Measurements from ENCODE around the gene C12orf76.

Gene C12orf76

GRCh38 chr12:110007881-110008280 is 40.4 kb downstream of the C12orf76 start:
- H3K9ac ChIP-seq (ENCODE audit: low read length in 5 of 5): no peak overlapping the region
- peaks cover 0 to 5% (median 0%) of the 10 kb centered on the region in 5 donors for H3K4me1 ChIP-seq (ENCODE audit: control insufficient read depth in 5 of 5, insufficient read depth in 5 of 5, low read length in 5 of 5)
- no peak overlapping the region for H3K4me3 ChIP-seq (ENCODE audit: low read depth in 1 of 5, low read length in 5 of 5)
- H3K9me3 ChIP-seq (ENCODE audit: control insufficient read depth in 5 of 5, low read length in 5 of 5): no peaks in the 10 kb centered on the region
- peaks cover 0 to 21% (median 9%) of the 10 kb centered on the region in 5 donors for H3K36me3 ChIP-seq (ENCODE audit: control insufficient read depth in 5 of 5, insufficient read depth in 5 of 5, low read length in 5 of 5)
- no peaks in the 10 kb centered on the region for H3K27me3 ChIP-seq (ENCODE audit: control insufficient read depth in 5 of 5, insufficient read depth in 4 of 5, low read length in 5 of 5)
- H3K27ac ChIP-seq (ENCODE audit: low read depth, low read length): no peak overlapping the region

- Histone ChIP-seq H3K27ac (ENCODE audit: low read depth, low read length) (no peak overlapping the region), H3K4me3 (ENCODE audit: low read depth in 1 of 5, low read length in 5 of 5) (no peak overlapping the region)
Measured at GRCh38 chr12:110006115-110006514, 42.2 kb downstream of the C12orf76 start.

DNA sequence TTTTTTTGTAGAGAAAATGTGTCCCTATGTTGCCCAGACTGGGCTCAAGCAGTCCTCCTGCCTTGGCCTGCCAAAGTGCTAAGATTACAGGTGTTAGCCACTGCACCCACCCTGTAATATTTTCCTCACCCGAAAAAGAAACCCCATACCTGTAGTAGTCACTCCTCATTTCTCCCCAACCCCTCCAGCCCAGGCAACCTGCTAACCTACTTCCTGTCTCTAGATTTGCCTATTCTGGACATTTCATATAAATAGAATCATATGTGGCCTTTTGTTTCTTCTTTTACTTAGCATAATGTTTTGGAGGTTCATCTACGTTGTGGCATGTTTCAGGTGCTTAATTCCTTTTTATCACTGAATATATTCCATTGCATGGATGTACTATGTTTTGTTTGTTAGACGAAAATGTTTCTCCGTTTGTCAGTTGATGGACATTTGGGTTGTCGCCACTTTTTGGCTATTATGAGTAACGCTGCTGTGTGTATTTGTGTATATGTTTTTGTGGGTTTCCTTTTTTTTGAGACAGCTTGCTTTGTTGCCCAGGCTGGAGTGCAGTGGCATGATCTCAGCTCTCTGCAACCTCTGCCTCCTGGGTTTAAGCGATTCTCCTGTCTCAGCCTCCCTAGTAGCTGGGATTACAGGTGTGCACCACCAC is 42.9 kb downstream of the C12orf76 start:
- H3K27me3 ChIP-seq (ENCODE audit: control insufficient read depth in 5 of 5, insufficient read depth in 4 of 5, low read length in 5 of 5): no peaks in the 10 kb centered on the region
- peaks cover 0 to 8% (median 0%) of the 10 kb centered on the region in 5 donors for H3K36me3 ChIP-seq (ENCODE audit: control insufficient read depth in 5 of 5, insufficient read depth in 5 of 5, low read length in 5 of 5)
- H3K27ac ChIP-seq (ENCODE audit: low read depth, low read length): no peak overlapping the region
- H3K9me3 ChIP-seq (ENCODE audit: control insufficient read depth in 5 of 5, low read length in 5 of 5): no peaks in the 10 kb centered on the region
- no peak overlapping the region for H3K4me3 ChIP-seq (ENCODE audit: low read depth in 1 of 5, low read length in 5 of 5)
- no peak overlapping the region for H3K9ac ChIP-seq (ENCODE audit: low read length in 5 of 5)
- H3K4me1 ChIP-seq (ENCODE audit: control insufficient read depth in 5 of 5, insufficient read depth in 5 of 5, low read length in 5 of 5): peaks cover 0 to 14% (median 10%) of the 10 kb centered on the region in 5 donors

More at GRCh38 chr12:110006115-110006514, 42.2 kb downstream of the C12orf76 start:
- no peaks in the 10 kb centered on the region for H3K27me3 ChIP-seq (ENCODE audit: control insufficient read depth in 5 of 5, insufficient read depth in 4 of 5, low read length in 5 of 5)
- no peak overlapping the region for H3K9ac ChIP-seq (ENCODE audit: low read length in 5 of 5)
- peaks cover 0 to 10% (median 0%) of the 10 kb centered on the region in 5 donors for H3K36me3 ChIP-seq (ENCODE audit: control insufficient read depth in 5 of 5, insufficient read depth in 5 of 5, low read length in 5 of 5)
- no peaks in the 10 kb centered on the region for H3K9me3 ChIP-seq (ENCODE audit: control insufficient read depth in 5 of 5, low read length in 5 of 5)
- H3K4me1 ChIP-seq (ENCODE audit: control insufficient read depth in 5 of 5, insufficient read depth in 5 of 5, low read length in 5 of 5): peaks cover 0 to 9% (median 5%) of the 10 kb centered on the region in 5 donors

- Histone ChIP-seq H3K27ac (ENCODE audit: low read depth, low read length) (no peak overlapping the region), H3K4me1 (ENCODE audit: control insufficient read depth in 5 of 5, insufficient read depth in 5 of 5, low read length in 5 of 5) (peaks cover 0 to 22% (median 15%) of the 10 kb centered on the region in 5 donors), H3K4me3 (ENCODE audit: low read depth in 1 of 5, low read length in 5 of 5) (no peak overlapping the region), H3K27me3 (ENCODE audit: control insufficient read depth in 5 of 5, insufficient read depth in 4 of 5, low read length in 5 of 5) (no peaks in the 10 kb centered on the region), H3K9me3 (ENCODE audit: control insufficient read depth in 5 of 5, low read length in 5 of 5) (no peaks in the 10 kb centered on the region), H3K36me3 (ENCODE audit: control insufficient read depth in 5 of 5, insufficient read depth in 5 of 5, low read length in 5 of 5) (peaks cover 0 to 8% (median 0%) of the 10 kb centered on the region in 5 donors), H3K9ac (ENCODE audit: low read length in 5 of 5) (peak overlapping the region in 1 of 5 donors; percentile 20)
Measured at GRCh38 chr12:110004598-110004997, 43.7 kb downstream of the C12orf76 start.

- no peaks in the 10 kb centered on the region for H3K9me3 ChIP-seq (ENCODE audit: control insufficient read depth in 5 of 5, low read length in 5 of 5)
- no peaks in the 10 kb centered on the region for H3K27me3 ChIP-seq (ENCODE audit: control insufficient read depth in 5 of 5, insufficient read depth in 4 of 5, low read length in 5 of 5)
- H3K9ac ChIP-seq (ENCODE audit: low read length in 5 of 5): no peak overlapping the region
- H3K36me3 ChIP-seq (ENCODE audit: control insufficient read depth in 5 of 5, insufficient read depth in 5 of 5, low read length in 5 of 5): peaks cover 0 to 8% (median 0%) of the 10 kb centered on the region in 5 donors
- H3K4me3 ChIP-seq (ENCODE audit: low read depth in 1 of 5, low read length in 5 of 5): no peak overlapping the region
- H3K27ac ChIP-seq (ENCODE audit: low read depth, low read length): no peak overlapping the region
- peaks cover 0 to 31% (median 20%) of the 10 kb centered on the region in 5 donors for H3K4me1 ChIP-seq (ENCODE audit: control insufficient read depth in 5 of 5, insufficient read depth in 5 of 5, low read length in 5 of 5)
Measured at GRCh38 chr12:110002676-110003515, 45.4 kb downstream of the C12orf76 start.

GRCh38 chr12:110001596-110001995 is 46.7 kb downstream of the C12orf76 start:
- H3K9ac ChIP-seq (ENCODE audit: low read length in 5 of 5): no peak overlapping the region
- no peak overlapping the region for H3K27ac ChIP-seq (ENCODE audit: low read depth, low read length)
- peaks cover 0 to 32% (median 20%) of the 10 kb centered on the region in 5 donors for H3K4me1 ChIP-seq (ENCODE audit: control insufficient read depth in 5 of 5, insufficient read depth in 5 of 5, low read length in 5 of 5)
- H3K4me3 ChIP-seq (ENCODE audit: low read depth in 1 of 5, low read length in 5 of 5): no peak overlapping the region
- H3K9me3 ChIP-seq (ENCODE audit: control insufficient read depth in 5 of 5, low read length in 5 of 5): no peaks in the 10 kb centered on the region
- no peaks in the 10 kb centered on the region for H3K27me3 ChIP-seq (ENCODE audit: control insufficient read depth in 5 of 5, insufficient read depth in 4 of 5, low read length in 5 of 5)
- H3K36me3 ChIP-seq (ENCODE audit: control insufficient read depth in 5 of 5, insufficient read depth in 5 of 5, low read length in 5 of 5): peaks cover 0 to 8% (median 0%) of the 10 kb centered on the region in 5 donors

DNA sequence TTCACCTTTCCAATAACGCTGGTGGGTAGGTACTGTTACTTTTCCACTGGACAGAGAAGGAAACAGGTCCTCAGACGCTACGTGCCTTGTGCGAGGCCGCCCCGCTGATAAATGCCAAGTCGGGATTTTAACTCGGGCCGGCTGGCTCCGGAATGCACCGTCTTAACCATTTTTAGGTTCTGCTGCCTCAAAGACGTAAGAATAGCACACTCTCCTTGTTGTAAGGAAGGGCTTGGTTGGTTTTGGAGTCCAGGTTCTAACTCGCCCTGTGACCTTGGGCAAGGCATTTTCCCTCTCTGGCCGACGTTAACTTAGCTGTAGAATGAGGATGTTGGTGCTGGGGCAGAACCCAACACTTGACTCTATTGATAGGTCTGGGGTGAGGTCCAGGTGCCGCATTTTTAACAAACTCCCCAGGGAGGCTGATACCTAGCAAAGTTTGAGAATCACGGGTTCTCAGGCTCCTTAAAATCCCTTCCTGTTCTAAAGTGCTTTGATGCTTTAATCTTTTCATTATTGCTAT is 48.3 kb downstream of the C12orf76 start:
- Histone ChIP-seq H3K9ac (ENCODE audit: low read length in 5 of 5) (peak overlapping the region; percentile 56 to 90 (median 80)), H3K27me3 (ENCODE audit: control insufficient read depth in 5 of 5, insufficient read depth in 4 of 5, low read length in 5 of 5) (no peaks in the 10 kb centered on the region), H3K27ac (ENCODE audit: low read depth, low read length) (no peak overlapping the region), H3K9me3 (ENCODE audit: control insufficient read depth in 5 of 5, low read length in 5 of 5) (no peaks in the 10 kb centered on the region), H3K4me1 (ENCODE audit: control insufficient read depth in 5 of 5, insufficient read depth in 5 of 5, low read length in 5 of 5) (peaks cover 0 to 45% (median 31%) of the 10 kb centered on the region in 5 donors), H3K4me3 (ENCODE audit: low read depth in 1 of 5, low read length in 5 of 5) (peak overlapping the region; percentile 82 to 96 (median 90)), H3K36me3 (ENCODE audit: control insufficient read depth in 5 of 5, insufficient read depth in 5 of 5, low read length in 5 of 5) (peaks cover 0 to 8% (median 0%) of the 10 kb centered on the region in 5 donors)

DNA sequence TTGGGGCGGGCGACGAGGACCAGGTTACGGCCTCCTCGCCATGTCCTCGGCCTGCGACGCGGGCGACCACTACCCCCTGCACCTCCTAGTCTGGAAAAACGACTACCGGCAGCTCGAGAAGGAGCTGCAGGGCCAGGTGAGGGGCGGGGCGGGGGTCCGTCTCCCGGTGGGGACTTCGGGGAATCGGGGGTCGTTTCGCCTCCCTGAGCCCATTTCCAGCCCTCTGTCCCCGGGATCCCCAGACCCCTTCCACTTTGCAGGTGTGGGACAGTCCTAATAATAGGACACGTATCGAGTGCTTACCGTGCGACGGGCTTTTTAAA is 48.7 kb downstream of the C12orf76 start:
- Histone ChIP-seq H3K36me3 (ENCODE audit: control insufficient read depth in 5 of 5, insufficient read depth in 5 of 5, low read length in 5 of 5) (peaks cover 0 to 8% (median 0%) of the 10 kb centered on the region in 5 donors), H3K9me3 (ENCODE audit: control insufficient read depth in 5 of 5, low read length in 5 of 5) (no peaks in the 10 kb centered on the region), H3K4me3 (ENCODE audit: low read depth in 1 of 5, low read length in 5 of 5) (peak overlapping the region; percentile 82 to 96 (median 90)), H3K9ac (ENCODE audit: low read length in 5 of 5) (peak overlapping the region; percentile 56 to 90 (median 80)), H3K27me3 (ENCODE audit: control insufficient read depth in 5 of 5, insufficient read depth in 4 of 5, low read length in 5 of 5) (no peaks in the 10 kb centered on the region), H3K27ac (ENCODE audit: low read depth, low read length) (no peak overlapping the region), H3K4me1 (ENCODE audit: control insufficient read depth in 5 of 5, insufficient read depth in 5 of 5, low read length in 5 of 5) (peaks cover 0 to 49% (median 35%) of the 10 kb centered on the region in 5 donors)

GRCh38 chr12:109998904-109999648 is 49.2 kb downstream of the C12orf76 start, which contains the start of gene ANKRD13A:
TSS of gene ANKRD13A (plus strand) at chr12:109999430. CDS start at chr12:109999689, 259 bp downstream.
- Histone ChIP-seq H3K9ac (ENCODE audit: low read length in 5 of 5) (peak within 1 kb of the TSS; percentile 56 to 90 (median 80)), H3K27me3 (ENCODE audit: control insufficient read depth in 5 of 5, insufficient read depth in 4 of 5, low read length in 5 of 5) (no peaks in the 10 kb centered on the region), H3K4me3 (ENCODE audit: low read depth in 1 of 5, low read length in 5 of 5) (peak within 1 kb of the TSS; percentile 82 to 96 (median 90)), H3K36me3 (ENCODE audit: control insufficient read depth in 5 of 5, insufficient read depth in 5 of 5, low read length in 5 of 5) (peaks cover 0 to 8% (median 0%) of the 10 kb centered on the region in 5 donors), H3K9me3 (ENCODE audit: control insufficient read depth in 5 of 5, low read length in 5 of 5) (no peaks in the 10 kb centered on the region), H3K4me1 (ENCODE audit: control insufficient read depth in 5 of 5, insufficient read depth in 5 of 5, low read length in 5 of 5) (peaks cover 2 to 54% (median 41%) of the 10 kb centered on the region in 5 donors), H3K27ac (ENCODE audit: low read depth, low read length) (peak within 1 kb of the TSS; percentile 78)
